Stimulated activated CD4-positive, alpha-beta T cell treated with anti-CD3 and anti-CD28 coated beads, Interleukin-12 subunit alpha, Interleukin-12 subunit beta, amount 100 ng/mL, for 4 hours (primary cell): ENCODE data around the gene MCUB.
"Not testable (repeated sequence)": the region's sequence is repeated elsewhere in the genome, so short reads cannot be mapped to it uniquely, and the experiment has no call there.

Source experiments
- DNase-seq: peaks from one replicate; pipeline ENCODE4 v3.0.0-alpha.2; 2020

Gene MCUB

DNA sequence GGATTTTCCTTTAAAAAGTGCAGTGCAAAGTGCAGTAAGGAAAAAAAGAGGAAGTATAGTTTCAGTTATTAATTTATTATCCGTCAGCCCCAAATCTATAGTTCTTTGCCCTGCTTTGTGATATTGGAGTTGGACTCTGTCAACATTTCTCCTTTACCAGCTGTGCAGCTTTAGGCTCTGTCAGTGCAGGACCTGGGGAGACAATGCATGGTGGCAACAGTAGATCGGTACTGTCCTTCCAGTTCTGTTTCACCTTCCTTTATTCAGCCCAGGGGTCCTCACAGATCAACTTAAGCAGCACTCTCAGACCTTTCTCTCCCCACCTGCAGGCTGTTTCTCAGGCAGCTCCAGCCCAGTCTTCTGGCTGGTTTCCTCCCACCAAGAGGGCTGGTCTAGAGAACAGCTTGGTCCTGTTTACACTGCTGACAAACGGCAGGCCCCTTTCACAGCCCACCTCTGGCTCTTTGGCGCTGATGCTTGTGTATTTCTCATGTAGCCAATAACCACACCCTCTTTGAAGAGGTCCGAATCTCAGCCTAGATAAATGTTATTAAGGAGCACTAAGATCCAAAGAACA lies 71.6 kb downstream of the MCUB start:
- no peak for DNase-seq

DNA sequence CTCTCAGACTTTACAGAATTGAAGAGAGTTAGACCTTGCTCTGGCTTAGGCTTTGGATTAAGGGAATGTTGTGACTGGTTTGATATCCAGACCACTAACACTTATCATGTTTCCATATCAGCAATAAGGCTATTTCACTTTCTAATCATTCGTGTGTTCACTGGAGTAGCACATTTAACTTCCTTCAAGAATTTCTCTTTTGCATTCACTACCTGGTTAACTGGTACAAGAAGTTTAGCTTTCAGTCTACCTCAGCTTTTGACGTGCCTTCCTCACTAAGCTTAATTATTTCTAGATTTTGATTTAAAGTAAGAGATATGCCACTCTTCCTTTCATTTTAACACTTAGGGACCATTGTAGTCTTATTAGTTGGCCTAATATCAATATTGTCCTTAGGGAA lies 80.6 kb downstream of the MCUB start:
- no peak for DNase-seq

DNA sequence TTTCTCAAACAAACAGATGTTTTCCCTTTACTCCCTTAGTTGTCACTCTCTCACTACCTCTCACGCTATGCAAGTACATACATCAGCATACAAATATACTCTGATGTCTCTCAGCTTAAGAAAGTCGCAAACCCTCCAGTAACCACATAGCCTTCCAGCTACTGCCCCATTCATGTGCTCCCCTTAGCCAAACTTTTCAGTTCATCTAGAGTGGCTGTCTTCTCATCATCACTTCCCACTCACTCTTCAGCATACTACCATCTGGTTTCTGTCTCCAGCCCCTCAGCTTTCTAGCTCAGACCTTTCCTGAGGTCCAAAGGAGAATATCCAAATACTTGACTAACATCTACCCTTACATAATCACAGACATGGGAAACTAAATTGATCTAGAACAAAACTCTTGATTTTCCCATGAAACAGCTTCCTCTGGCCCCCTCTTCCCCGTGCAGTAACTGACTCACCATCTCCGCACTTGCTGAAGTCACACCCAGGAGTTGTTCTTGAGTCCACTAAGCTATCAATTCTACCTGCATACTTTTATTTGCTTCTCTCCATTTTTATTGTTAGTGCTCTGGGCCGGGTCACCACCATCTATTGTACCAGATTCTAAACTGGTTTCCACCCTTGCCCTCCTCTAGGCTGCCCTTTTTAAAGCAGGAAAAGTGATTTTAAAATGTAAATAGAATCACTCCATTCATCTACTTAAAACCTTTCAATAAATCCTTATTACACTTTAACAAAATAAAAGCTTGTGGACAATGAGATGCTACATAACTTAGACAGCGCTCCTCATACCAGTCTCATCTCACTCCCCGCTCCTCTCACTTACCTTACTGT lies 86.0 kb downstream of the MCUB start:
- DNase-seq: no peak

DNA sequence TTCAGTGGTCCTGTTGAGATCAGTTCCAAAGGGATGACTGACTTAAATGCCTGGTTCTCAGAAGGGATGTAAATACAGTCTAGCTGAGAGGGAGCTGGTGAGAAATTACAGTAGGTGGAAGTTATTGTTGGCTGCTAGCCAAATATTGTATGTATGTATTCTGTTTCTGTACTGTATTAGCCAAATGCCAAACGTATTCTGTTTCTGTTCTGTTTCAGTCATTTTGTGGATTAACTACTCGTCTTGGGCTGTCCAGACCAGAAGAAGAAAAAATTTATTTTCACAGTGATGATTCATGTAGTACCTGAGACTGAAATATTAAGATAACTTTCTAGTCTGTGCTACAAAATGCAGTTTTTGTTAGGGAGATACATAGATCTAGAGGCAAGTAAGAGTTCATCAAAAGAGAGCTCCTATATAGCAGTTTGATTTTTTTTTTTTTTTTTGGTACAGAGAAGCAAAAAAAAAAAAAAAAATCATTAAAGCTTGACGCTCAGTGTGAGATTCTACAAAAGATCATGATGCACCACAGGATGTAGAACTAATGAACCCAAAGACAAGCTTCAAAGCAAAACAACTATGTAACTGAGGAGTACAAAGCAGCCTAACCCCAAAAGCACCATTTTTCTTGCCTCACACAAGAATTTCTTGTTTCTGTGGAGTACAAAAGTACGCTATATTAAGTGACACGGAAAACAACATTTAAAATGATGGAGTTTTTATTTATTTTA lies 88.4 kb downstream of the MCUB start:
- no peak for DNase-seq

DNA sequence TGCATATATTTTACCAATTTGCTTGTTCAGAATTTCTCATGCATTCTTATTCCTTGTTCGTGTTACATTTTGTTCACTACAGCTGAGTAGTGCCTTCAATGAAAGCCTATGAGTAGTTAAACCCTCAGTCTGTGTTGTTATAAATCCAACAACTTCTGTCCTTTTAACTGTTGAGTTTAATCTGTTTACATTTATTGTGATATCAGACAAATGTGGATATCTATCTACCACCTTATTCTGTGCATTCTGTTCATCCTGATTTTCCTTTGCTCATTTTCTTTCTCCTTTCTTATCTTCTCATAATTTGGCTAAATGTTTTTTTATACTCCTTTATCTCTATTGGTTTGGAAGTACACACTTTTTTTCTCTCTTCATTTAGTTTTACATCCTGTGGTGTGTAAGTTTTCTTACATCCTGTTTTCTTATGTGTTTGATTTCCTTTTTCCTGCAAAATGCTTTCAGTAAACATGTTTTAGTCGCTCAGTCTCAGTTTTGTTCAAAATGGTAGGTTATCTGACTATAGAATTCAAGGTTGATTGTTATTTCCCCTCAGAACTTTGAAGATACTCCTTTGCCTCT lies 89.0 kb downstream of the MCUB start:
- DNase-seq: no peak

DNA sequence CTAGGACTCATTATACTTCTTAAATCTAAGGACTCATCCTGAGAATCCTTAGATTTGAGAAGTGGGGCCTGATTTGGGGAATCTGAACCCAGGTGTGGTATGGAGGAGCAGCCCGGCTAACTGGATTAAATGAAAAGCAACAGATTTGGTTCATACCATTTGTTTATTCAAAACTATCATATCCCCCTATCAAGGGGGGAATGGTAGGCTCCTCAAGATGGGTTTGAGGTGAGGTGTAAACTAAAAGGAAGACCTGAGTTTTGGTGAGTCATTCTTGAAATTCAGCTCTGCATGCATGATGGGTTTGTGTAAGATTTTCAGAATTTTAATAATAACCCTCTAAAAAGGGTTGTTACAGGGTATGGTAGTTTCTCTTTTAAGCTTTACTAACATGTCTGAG lies 89.8 kb downstream of the MCUB start:
- no peak for DNase-seq

DNA sequence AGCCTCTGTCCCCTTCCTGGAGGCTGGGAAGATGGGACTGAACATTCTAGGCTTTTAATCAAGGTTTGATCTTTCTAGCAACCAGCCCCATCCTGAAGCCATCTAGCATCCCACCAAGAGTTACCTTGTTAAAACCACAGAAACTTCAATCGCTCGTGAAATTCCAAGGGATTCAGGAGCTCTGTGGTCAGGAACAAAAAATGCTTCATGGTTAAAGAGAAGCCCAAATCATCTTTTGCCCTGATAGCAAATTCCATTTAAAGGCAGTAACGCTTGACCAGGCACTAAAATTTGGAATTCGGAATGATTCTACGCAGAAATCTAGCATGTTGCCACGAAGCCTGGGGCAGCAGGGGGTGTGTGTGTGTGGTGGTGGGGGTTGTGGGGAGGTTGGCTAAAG lies 95.3 kb downstream of the MCUB start:
- DNase-seq: no peak

DNA sequence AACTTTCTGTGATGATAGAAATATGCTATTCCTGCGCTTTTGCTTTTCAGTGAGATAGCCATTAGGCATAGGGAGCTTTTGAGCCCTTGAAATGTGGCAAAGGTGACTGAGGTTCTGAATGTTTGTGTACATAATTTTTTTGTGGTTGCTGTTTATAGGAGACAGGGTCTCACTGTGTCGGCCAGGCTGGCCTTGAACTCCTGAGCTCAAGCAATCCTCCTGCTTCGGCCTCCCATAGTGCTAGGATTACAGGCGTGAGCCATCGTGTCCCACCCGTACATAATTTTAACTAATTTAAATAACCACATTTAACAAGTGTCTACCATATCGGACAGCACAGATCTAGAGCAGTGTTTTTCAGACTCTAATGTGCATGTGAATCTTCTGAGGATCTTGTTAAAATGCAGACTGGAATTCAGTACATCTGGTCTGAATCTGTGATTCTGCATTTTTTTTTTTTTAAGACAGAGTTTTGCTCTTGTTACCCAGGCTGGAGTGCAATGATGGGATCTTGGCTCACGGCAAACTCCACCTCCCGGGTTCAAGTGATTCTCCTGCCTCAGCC lies 97.9 kb downstream of the MCUB start:
- no peak for DNase-seq

DNA sequence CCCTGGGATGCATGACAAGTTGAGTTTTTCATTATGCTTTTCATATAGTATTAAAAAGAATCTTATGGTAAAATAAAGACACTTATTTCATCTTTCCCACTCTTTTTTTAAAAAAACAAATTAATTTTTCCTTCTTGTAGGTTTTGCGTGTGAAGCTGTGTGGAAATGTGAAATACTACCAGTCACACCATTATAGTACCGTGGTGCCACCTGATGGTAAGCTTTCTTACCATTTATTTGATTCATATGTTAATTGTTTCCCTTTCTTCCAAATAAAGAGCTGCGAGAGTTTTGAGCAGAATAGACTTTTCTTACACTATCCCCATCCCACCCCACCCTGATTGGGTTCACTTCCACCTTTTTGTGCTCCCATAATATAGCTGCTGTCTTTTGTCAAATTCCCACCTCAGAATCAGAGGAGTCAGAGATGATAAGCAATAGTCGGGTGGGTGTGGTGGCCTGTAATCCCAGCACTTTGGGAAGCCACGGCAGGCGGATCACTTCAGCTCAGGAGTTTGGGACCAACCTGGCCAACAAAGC lies 98.9 kb downstream of the MCUB start:
- DNase-seq: no peak

DNA sequence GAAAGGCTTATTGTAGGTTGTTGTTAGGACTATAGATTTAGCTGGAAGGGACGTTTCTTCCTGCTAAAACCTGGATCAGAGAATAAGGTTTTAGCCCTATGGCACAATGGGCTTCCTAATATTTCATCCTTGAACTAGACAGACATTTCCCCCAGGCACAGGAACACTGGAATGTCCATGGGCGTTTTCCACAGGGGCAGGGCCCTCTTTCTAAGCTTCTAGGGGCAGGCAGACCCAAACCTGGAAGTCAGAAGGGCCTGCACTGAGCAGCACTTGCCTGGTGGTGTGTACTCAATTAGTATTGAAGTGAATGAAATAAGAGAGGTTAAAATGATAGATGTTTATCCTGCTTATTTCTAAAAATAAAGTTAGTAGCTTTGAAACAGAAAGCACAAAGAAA lies 102.1 kb downstream of the MCUB start:
- no peak for DNase-seq

DNA sequence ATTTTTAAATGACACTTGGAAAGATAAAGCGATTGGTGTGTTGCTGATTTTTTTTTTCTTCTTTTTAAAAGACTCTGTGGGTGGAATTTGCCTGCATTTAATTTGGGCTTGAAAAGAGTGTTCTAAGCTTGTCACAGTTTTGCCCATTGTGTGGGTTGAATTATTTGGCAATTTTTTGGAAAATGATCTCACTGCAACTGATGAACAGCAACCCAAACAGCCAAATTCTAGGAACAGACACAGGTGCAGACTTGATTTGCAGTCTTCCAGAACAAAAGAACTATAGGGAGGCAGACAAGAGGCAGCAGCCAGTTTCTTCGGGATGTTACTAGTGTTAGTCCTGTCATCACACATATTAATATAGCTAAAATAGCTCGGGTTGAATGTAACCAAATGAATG lies 102.7 kb downstream of the MCUB start:
- DNase-seq: no peak

DNA sequence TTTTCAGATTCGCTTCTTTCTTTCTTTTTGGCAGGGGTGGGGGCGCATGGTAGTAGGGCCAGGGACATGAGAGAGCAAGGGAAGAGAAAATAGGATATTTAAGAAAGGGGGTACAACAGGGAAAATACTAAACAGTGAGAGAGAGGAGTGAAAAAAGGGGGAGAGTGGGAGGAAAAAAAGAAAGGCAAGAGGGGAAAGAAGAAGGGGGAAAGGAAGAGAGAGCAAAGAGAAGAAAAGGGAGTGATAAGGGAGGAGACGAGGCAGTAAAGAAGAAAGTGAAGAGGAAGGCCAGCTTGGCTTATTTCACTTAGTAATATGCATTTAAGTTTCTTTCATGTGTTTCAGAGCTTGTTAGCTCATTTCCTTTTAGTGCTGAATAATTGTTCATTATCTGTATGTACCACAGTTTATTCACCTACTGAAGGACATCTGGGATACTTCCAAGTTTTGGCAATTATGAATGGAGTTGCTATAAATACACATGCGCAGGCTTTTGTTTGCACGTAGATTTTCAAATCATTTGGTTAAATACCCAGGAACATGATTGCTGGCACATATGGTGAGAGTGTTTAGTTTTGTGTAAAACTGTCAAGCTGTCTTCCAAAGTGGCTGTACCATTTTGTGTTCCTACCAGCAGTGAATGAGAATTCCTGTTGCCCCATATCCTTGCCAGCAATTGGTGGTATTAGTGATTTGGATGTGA lies 105.9 kb downstream of the MCUB start:
- DNase-seq: no peak

DNA sequence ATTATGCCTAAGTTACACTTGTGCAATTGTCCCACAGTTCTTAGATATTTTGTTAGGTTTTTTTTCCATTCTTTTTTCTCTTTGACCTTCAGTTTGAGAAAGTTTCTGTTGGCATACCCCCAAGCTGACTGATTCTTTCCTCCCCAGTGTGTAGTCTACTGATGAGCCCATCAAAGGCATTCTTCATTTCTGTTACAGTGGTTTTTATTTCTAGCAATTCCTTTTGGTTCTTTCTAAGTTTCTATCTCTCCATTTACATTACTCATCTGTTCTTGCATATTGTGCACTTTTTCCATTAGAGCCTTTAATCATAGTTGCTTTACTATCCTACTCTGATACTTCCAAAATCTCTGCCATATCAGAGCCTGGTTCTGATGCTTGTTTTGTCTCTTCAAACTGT lies 111.3 kb downstream of the MCUB start:
- no peak for DNase-seq

DNA sequence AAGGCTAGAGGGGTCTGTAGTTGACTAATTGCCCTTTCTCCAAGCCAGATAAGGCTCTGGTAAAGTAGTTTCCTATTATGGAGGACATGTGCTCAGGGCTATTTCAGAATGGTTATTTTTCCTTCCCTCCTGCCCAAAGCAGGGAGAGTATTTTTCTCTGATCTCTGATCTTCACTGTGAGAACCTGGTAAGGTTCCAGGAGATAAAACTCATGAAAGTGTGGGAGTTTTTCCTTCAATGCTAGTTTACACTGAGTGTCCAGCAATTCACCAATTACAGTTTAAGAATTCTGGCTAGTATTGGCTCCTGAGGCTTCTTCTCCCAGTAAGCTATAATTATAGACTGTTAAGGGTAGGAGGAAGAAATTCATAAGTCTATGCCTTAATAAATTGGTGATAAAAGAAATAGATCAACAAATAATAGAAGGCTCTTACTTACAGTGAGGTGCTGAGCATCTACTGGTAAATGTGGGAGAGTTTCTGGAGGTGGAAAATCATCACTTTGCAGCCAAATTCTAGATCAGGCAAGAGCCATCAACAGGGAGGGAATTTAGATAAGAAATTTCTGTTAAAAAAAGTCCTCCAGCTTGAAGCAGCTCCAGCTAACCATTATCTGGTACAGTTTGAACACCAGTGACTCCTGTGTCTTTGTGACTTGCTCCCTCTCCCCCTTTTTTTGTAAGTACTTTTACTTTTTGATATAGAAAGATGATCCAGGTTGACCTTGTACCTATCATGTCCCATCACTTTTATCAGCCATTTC lies 112.3 kb downstream of the MCUB start:
- no peak for DNase-seq

DNA sequence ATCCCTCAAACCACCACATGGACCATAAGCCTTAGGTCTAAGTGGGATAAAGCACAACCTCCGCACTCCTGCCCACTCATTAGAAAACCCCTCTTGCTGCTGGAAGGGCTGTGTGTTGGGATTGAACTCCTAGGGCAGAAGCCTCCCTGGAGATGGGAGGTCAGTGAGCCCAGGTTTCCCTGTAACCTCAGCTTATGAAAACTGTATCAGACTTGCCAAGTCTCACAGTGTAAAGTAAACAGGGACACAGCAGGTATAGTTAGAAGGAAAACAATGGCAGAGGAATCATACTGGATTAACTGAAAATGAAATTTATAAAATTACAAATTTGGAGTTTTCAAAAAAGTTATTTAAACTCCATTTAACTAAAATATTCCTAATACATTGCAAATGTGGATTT lies 113.3 kb downstream of the MCUB start:
- no peak for DNase-seq

DNA sequence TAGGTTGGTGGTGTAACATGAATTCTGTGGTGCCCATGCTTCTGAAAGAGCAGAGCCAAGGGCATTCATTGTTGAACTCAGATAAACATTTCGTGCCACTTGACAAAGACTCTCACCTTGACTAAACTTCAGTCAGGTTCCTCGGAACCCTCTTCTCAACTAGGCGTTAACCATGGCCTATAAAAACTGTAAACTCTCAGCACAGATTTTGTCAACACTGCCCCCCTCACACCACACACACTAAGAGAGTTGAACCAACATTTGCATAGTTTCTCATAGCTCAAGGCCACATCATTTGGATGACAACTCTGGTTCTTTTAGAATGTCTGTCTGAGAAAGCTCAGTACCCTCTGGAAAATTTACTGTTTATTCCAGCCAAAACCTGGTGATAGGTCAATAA lies 115.1 kb downstream of the MCUB start:
- DNase-seq: no peak

DNA sequence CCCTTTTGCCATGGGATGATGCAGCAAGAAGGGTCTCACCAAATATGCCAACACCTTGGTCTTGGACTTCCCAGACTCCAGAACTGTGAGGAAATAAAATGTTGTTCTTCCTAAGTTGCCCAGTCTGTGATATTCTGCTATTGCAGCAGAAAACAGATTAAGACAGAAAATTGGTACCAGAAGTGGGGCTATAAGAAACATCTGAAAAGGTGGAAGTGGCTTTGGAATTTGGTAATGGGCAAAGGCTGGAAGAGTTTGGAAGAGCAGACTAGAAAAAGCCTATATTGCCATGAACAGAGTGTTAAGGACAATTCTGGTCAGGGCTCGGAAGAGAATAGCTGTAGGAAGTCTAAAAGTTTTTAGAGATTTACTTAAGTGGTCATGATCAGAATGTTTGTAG lies 115.8 kb downstream of the MCUB start:
- DNase-seq: no peak

DNA sequence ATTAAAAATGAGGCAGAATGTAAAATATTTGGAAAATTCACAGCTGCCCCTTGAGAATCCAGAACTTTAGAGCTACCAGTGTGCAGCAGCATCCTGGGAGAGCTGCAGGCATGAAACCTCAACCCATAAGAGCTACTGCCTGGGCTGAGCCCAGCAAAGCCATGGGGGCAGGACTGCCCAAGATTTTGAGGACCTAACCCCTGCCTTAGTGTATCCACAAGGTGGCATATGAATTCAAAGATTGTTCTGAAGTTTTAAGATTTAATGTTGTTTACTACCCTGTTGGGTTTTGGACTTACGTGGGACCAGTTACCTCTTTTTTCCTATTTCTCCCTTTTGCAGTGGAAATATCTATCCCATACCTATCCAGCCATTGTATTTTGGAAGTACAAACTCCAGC lies 116.8 kb downstream of the MCUB start:
- no peak for DNase-seq

DNA sequence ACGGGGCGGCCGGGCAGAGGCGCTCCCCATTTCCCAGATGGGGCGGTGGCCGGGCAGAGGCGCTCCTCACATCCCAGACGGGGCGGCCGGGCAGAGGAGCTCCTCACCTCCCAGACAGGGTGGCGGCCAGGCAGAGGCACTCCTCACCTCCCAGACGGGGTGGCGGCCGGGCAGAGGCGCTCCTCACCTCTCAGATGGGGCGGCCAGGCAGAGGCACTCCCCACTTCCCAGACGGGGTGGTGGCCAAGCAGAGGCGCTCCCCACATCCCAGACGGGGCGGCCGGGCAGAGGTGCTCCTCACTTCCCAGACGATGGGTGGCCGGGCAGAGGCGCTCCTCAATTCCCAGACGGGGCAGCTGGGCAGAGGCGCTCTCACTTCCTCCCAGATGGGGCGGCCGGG lies 118.4 kb downstream of the MCUB start:
- not testable (repeated sequence) for DNase-seq

DNA sequence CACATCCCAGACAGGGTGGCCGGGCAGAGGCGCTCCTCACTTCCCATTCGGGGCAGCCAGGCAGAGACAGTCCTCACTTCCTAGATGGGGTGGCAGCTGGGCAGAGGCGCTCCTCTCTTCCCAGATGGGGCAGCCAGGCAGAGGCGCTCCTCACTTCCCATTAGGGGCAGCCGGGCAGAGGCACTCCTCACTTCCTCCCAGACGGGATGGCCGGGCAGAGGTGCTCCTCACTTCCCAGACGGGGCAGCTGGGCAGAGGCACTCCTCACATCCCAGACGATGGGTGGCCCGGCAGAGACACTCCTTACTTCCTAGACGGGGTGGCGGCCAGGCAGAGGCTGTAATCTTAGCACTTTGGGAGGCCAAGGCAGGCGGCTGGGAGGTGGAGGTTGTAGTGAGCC lies 118.9 kb downstream of the MCUB start:
- DNase-seq: not testable (repeated sequence)

DNA sequence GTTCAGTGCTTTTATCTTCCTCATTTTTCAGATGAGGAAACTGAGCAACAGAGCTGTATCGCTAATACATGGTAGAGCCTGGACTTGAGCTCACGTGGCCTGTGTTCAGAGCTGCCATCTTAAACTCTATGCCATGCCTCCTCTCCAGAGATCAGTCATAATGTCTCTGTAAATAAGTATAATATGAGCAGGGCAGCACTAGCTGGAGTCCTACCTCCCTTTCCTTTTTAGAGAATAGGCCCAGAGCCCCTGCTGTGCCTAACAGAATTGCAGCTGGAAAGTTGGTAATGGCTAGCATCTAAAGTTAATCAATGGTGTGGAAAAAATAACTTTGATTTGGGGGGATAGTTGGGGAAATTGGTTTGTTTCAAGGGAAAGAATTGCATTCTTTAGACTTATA lies 122.8 kb downstream of the MCUB start:
- no peak for DNase-seq
